CD14-positive monocyte (primary cell): ENCODE data around the gene ZNF70. TPM values are rescaled to one million over a fixed set of nuclear protein-coding genes. Genes with fewer than 3 reads are reported as not detected.

Source experiments
- DNase-seq, 3 donors: peaks; one replicate each; pipeline ENCODE4 v3.0.0-alpha.2; 2011 to 2022
- H2AFZ ChIP-seq: 2 replicates; pipeline ENCODE4 v1.6.0; 2012; ENCODE audit warnings: mild to moderate bottlenecking, low read depth, low read length, inconsistent platforms; ENCODE audit not compliant: insufficient read depth, poor library complexity, severe bottlenecking
- H3K27ac ChIP-seq, 2 donors: 1 replicate in 1 of 2; 2 replicates in 1 of 2; pipeline ENCODE4 v1.5.1; 2012 to 2013; ENCODE audit warnings: low read length in 2 of 2, control low read depth in 1 of 2, inconsistent platforms in 1 of 2, low read depth in 1 of 2, mild to moderate bottlenecking in 1 of 2
- H3K27me3 ChIP-seq, 2 donors: one replicate each; pipeline versions ENCODE4 v1.6.0 to v1.6.1; 2011 to 2013; ENCODE audit warnings: low read length in 2 of 2; ENCODE audit not compliant: control insufficient read depth in 2 of 2, insufficient read depth in 2 of 2
- H3K36me3 ChIP-seq, 2 donors: replicated peaks in 1 of 2; 1 replicate in 1 of 2; 2 replicates in 1 of 2; pipeline versions ENCODE4 v1.5.1 to v1.6.1; 2012 to 2013; ENCODE audit warnings: low read length in 2 of 2, control low read depth in 1 of 2, inconsistent platforms in 1 of 2, mild to moderate bottlenecking in 1 of 2; ENCODE audit not compliant: insufficient read depth in 2 of 2, control insufficient read depth in 1 of 2
- H3K4me1 ChIP-seq, 2 donors: 1 replicate in 1 of 2; 2 replicates in 1 of 2; pipeline versions ENCODE4 v1.5.1 to v1.6.1; 2012 to 2013; ENCODE audit warnings: low read length in 2 of 2, control low read depth in 1 of 2, inconsistent platforms in 1 of 2, mild to moderate bottlenecking in 1 of 2, moderate library complexity in 1 of 2; ENCODE audit not compliant: insufficient read depth in 2 of 2, control insufficient read depth in 1 of 2
- H3K4me2 ChIP-seq: replicated peaks from 2 replicates; pipeline ENCODE3; 2012; ENCODE audit warnings: low read length, moderate library complexity, mild to moderate bottlenecking; ENCODE audit not compliant: poor library complexity, severe bottlenecking; ENCODE audit errors: extremely low read depth
- H3K4me3 ChIP-seq, 3 experiments: fragments of 200-600 bp in 1 of 3; sonication (generic) in 1 of 3; replicated peaks in 1 of 3; 1 replicate in 2 of 3; 2 replicates in 1 of 3; pipeline ENCODE4 v1.5.1; 2011 to 2013; ENCODE audit warnings: low read length in 3 of 3, mild to moderate bottlenecking in 3 of 3, control low read depth in 2 of 3, low read depth in 2 of 3, inconsistent platforms in 1 of 3, moderate library complexity in 1 of 3
- H3K79me2 ChIP-seq: 2 replicates; pipeline ENCODE4 v1.6.0; 2012; ENCODE audit warnings: mild to moderate bottlenecking, control low read depth, inconsistent platforms, low read length, moderate library complexity; ENCODE audit not compliant: insufficient read depth
- H3K9ac ChIP-seq: 2 replicates; pipeline ENCODE4 v1.6.0; 2017; ENCODE audit warnings: low read length, mild to moderate bottlenecking; ENCODE audit not compliant: insufficient read depth, poor library complexity, severe bottlenecking
- H3K9me3 ChIP-seq, 2 donors: replicated peaks in 1 of 2; 1 replicate in 1 of 2; 2 replicates in 1 of 2; pipeline versions ENCODE4 v1.5.1 to v1.6.1; 2012 to 2013; ENCODE audit warnings: low read length in 2 of 2, control low read depth in 1 of 2; ENCODE audit not compliant: control insufficient read depth in 1 of 2, insufficient read depth in 1 of 2
- H4K20me1 ChIP-seq: 2 replicates; pipeline ENCODE4 v1.6.0; 2012; ENCODE audit warnings: mild to moderate bottlenecking, low read length, control low read depth, moderate library complexity; ENCODE audit not compliant: insufficient read depth
- H3K27ac Mint-ChIP-seq, 7 donors: one replicate each; pipeline ENCODE4 v1.8.0; 2020; ENCODE audit warnings: mild to moderate bottlenecking in 7 of 7, mixed read lengths in 7 of 7, moderate library complexity in 6 of 7, inconsistent platforms in 2 of 7
- H3K27me3 Mint-ChIP-seq, 3 donors: one replicate each; pipeline ENCODE4 v1.8.0; 2021 to 2022; ENCODE audit warnings: low read depth in 3 of 3, mild to moderate bottlenecking in 3 of 3, mixed read lengths in 3 of 3, moderate library complexity in 3 of 3, inconsistent platforms in 1 of 3
- H3K36me3 Mint-ChIP-seq, 2 donors: one replicate each; pipeline ENCODE4 v1.8.0; 2020; ENCODE audit warnings: mixed read lengths in 2 of 2, inconsistent platforms in 1 of 2, mild to moderate bottlenecking in 1 of 2
- H3K4me1 Mint-ChIP-seq: one replicate; pipeline ENCODE4 v1.8.0; 2020; ENCODE audit warnings: mild to moderate bottlenecking, mixed read lengths
- H3K4me3 Mint-ChIP-seq, 2 donors: one replicate each; pipeline ENCODE4 v1.8.0; 2020; ENCODE audit warnings: mild to moderate bottlenecking in 2 of 2, mixed read lengths in 2 of 2, moderate library complexity in 1 of 2
- H3K9me3 Mint-ChIP-seq, 7 donors: one replicate each; pipeline ENCODE4 v1.8.0; 2020 to 2022; ENCODE audit warnings: mixed read lengths in 7 of 7, mild to moderate bottlenecking in 6 of 7, moderate library complexity in 6 of 7, inconsistent platforms in 2 of 7
- CTCF ChIP-seq: fragments of 200-600 bp; IDR thresholded peaks from one replicate; pipeline ENCODE4 v1.8.0; 2022; ENCODE audit warnings: antibody characterized with exemption, mild to moderate bottlenecking
- WGBS: methylation state at CpG from one replicate; pipeline ENCODE4 v1.1.5; 2013; ENCODE audit warnings: missing lambda C conversion rate; ENCODE audit not compliant: insufficient coverage; 5-methylcytosine and 5-hydroxymethylcytosine counted together
- intact Hi-C, 2 donors: fragments of 100-400 bp; cut with micrococcal nuclease; formaldehyde crosslinking; loops; one replicate each; pipeline versions ENCODE4 v1.15.0 to v1.15.1; 2023
- polyA plus RNA-seq, 3 donors: library from polyadenylated mRNA; depleted of rRNA in 1 of 3; unstranded in 2 of 3; stranded (reverse) in 1 of 3; fragments of 300-500 nt in 2 of 3; fragments of >200 nt in 1 of 3; fragmentation: Illumina TruSeq in 2 of 3; gene quantifications; 1 replicate in 2 of 3; 2 replicates in 1 of 3; pipeline ENCODE4 v1.2.3, GENCODE V29; 2012 to 2021

The ZNF70 gene
- polyA plus RNA-seq, 3 donors = 0.04 to 0.85 (median 0.09) TPM

GRCh38 chr22:23781065-23781464, 30.2 kb upstream of the ZNF70 start:
- peak overlapping the region in 1 of 7 donors; percentile 18 for H3K27ac Mint-ChIP-seq
- no peaks in the 10 kb centered on the region for H4K20me1 ChIP-seq
- intact Hi-C loops = no loop called here
- no peaks in the 10 kb centered on the region for H3K36me3 ChIP-seq
- H3K4me1 ChIP-seq = no peaks in the 10 kb centered on the region
- no peak overlapping the region for H3K4me3 ChIP-seq
- TF ChIP-seq CTCF = no peak
- no peaks in the 10 kb centered on the region for H3K36me3 Mint-ChIP-seq
- no peak overlapping the region for H3K9ac ChIP-seq
- DNase-seq = no peak
- H3K27me3 Mint-ChIP-seq = peaks cover 0 to 6% (median 1%) of the 10 kb centered on the region in 3 donors
- H3K27me3 ChIP-seq = no peaks in the 10 kb centered on the region
- H3K4me2 ChIP-seq = no peak overlapping the region
- no peak overlapping the region for H2AFZ ChIP-seq
- no peak overlapping the region for H3K4me3 Mint-ChIP-seq
- H3K9me3 ChIP-seq = no peaks in the 10 kb centered on the region
- H3K4me1 Mint-ChIP-seq = no peaks in the 10 kb centered on the region
- H3K9me3 Mint-ChIP-seq = no peaks in the 10 kb centered on the region
- H3K27ac ChIP-seq = no peak overlapping the region
- H3K79me2 ChIP-seq = no peaks in the 10 kb centered on the region
- WGBS = 94% methylated on average over 15 of the region's 15 CpGs

GRCh38 chr22:23780146-23780748, 29.3 kb upstream of the ZNF70 start:
- Mint-ChIP-seq H3K4me1 (no peaks in the 10 kb centered on the region), H3K36me3 (no peaks in the 10 kb centered on the region), H3K27me3 (peaks cover 0 to 6% (median 2%) of the 10 kb centered on the region in 3 donors), H3K9me3 (no peaks in the 10 kb centered on the region), H3K4me3 (no peak overlapping the region), H3K27ac (no peak overlapping the region)
- no peaks in the 10 kb centered on the region for H3K79me2 ChIP-seq
- no peak for TF ChIP-seq CTCF
- no peaks in the 10 kb centered on the region for H3K4me1 ChIP-seq
- H3K4me3 ChIP-seq = no peak overlapping the region
- H3K9me3 ChIP-seq = no peaks in the 10 kb centered on the region
- H3K9ac ChIP-seq = no peak overlapping the region
- H2AFZ ChIP-seq = no peak overlapping the region
- H3K27ac ChIP-seq = no peak overlapping the region
- WGBS = 94% methylated on average over 19 of the region's 20 CpGs
- H3K27me3 ChIP-seq = no peaks in the 10 kb centered on the region
- intact Hi-C loops = no loop called here
- no peak overlapping the region for H3K4me2 ChIP-seq
- H4K20me1 ChIP-seq = no peaks in the 10 kb centered on the region
- no peak for DNase-seq
- no peaks in the 10 kb centered on the region for H3K36me3 ChIP-seq
